NCI-H460 (cell line): ENCODE results near the gene NFILZ. TPM values are rescaled to one million over a fixed set of nuclear protein-coding genes. Genes with fewer than 3 reads are reported as not detected.

Experiments
- DNase-seq: peaks from one replicate; pipeline ENCODE4 v3.0.0-alpha.2; 2016; ENCODE audit warnings: low read depth; ENCODE audit errors: extremely low read depth
- polyA plus RNA-seq: library from polyadenylated mRNA; depleted of rRNA; stranded (reverse); fragments of >200 nt; gene quantifications from 2 replicates; pipeline ENCODE4 v1.2.3, GENCODE V29; 2014; cell fraction: nucleus; rRNA removed
- total RNA-seq: library from RNA; depleted of rRNA; stranded (reverse); fragments of >200 nt; shearing (Covaris generic); gene quantifications from 2 replicates; pipeline ENCODE4 v1.2.3, GENCODE V29; 2014; rRNA removed

NFILZ gene
- total RNA-seq, result not detected in 2 replicates
- polyA plus RNA-seq, result not detected in 2 replicates

- DNase-seq, result no peak
Measured at GRCh38 chr19:8629996-8630683, at the start of gene NFILZ. TSS of gene NFILZ (plus strand) at chr19:8630633. CDS start at chr19:8676766, 46,133 bp downstream.

- peak; percentile 63 for DNase-seq
Measured at GRCh38 chr19:8580710-8581281, 49.6 kb upstream of the NFILZ start.

- no peak for DNase-seq
Measured at GRCh38 chr19:8584965-8585893, 45.2 kb upstream of the NFILZ start.

- peak; percentile 46 for DNase-seq
Measured at GRCh38 chr19:8585894-8586750, 44.3 kb upstream of the NFILZ start.

GRCh38 chr19:8589177-8589714 is 41.2 kb upstream of the NFILZ start:
- no peak for DNase-seq

GRCh38 chr19:8592231-8593009 is 38.0 kb upstream of the NFILZ start:
- peak; percentile 26 for DNase-seq

GRCh38 chr19:8593931-8594330 is 36.5 kb upstream of the NFILZ start:
- no peak for DNase-seq

GRCh38 chr19:8595651-8596050 is 34.8 kb upstream of the NFILZ start:
- DNase-seq, result no peak

GRCh38 chr19:8596168-8596567 is 34.3 kb upstream of the NFILZ start:
- DNase-seq, result no peak

- no peak for DNase-seq
Measured at GRCh38 chr19:8600064-8600463, 30.4 kb upstream of the NFILZ start.

GRCh38 chr19:8600816-8601215 is 29.6 kb upstream of the NFILZ start:
- no peak for DNase-seq

GRCh38 chr19:8601796-8602195 is 28.6 kb upstream of the NFILZ start:
- no peak for DNase-seq

GRCh38 chr19:8605514-8605913 is 24.9 kb upstream of the NFILZ start:
- no peak for DNase-seq

- no peak for DNase-seq
Measured at GRCh38 chr19:8607386-8607785, 23.0 kb upstream of the NFILZ start.

- no peak for DNase-seq
Measured at GRCh38 chr19:8608941-8609278, 21.5 kb upstream of the NFILZ start.

GRCh38 chr19:8609279-8610040 is 21.0 kb upstream of the NFILZ start:
- DNase-seq, result no peak

GRCh38 chr19:8610041-8610935 is 20.1 kb upstream of the NFILZ start, which contains the start of gene ADAMTS10:
TSS of gene ADAMTS10 (minus strand) at chr19:8610715. CDS start at chr19:8605710, 5,005 bp downstream.
- no peak for DNase-seq

- no peak for DNase-seq
Measured at GRCh38 chr19:8610936-8611300, 19.5 kb upstream of the NFILZ start.
